Measurements from ENCODE around the gene SIPA1L3.

DNA sequence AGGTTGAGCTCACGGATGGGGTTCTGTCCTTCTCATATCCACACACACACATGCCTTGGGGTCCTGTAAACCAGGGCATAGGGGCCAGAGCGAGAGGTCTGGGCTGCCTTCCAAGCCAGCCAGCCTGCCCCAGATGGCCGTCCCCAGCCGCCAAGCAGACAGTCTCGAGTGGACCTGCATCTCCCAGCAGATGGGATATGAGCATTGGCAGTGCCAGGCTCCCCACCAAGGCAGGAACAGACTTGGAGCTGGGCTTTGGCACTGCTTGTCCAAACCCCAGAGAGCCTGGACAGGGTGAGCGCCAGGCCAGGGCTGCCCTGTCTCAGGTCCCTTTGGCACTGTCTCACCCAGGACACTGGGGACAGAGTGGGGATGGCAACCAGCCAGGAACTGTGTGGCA, 186.6 kb downstream of the SIPA1L3 start:
- no peak for TF ChIP-seq CTCF (IDR thresholded peaks at IDR 0.05)
- TF ChIP-seq POLR2A (IDR thresholded peaks at IDR 0.05), result no peak

All from lower leg skin (tissue), 3 donors.